K562 (cell line): Measurements from ENCODE around the gene NUTM1. TPM values are rescaled to one million over a fixed set of nuclear protein-coding genes. Genes with fewer than 3 reads are reported as not detected.

Experiments used
- ARID2 ChIP-seq: fragments of 450-650 bp; IDR thresholded peaks from 2 replicates; pipeline ENCODE4 v1.6.1; 2017; ENCODE audit warnings: antibody characterized with exemption, mild to moderate bottlenecking
- CHD2 ChIP-seq: IDR thresholded peaks from 2 replicates; pipeline ENCODE4 v1.6.1; 2011; ENCODE audit warnings: low read depth, low read length
- CTBP1 ChIP-seq: fragments of 450-650 bp; IDR thresholded peaks from 2 replicates; pipeline ENCODE4 v1.6.1; 2016; ENCODE audit warnings: borderline replicate concordance
- MLLT1 ChIP-seq, 2 experiments: fragments of 450-650 bp; IDR thresholded peaks; 2 replicates each; pipeline ENCODE4 v1.6.1; 2016
- PRDM10 ChIP-seq: fragments of 450-650 bp; IDR thresholded peaks from 2 replicates; pipeline ENCODE4 v1.6.1; 2018; ENCODE audit not compliant: partially characterized antibody
- SMARCC2 ChIP-seq: fragments of 450-650 bp; IDR thresholded peaks from 2 replicates; pipeline ENCODE4 v1.6.1; 2017; ENCODE audit warnings: antibody characterized with exemption, moderate library complexity, mild to moderate bottlenecking, low read depth
- SRSF7 ChIP-seq: fragments of 200-400 bp; formaldehyde crosslinking; optimal IDR thresholded peaks from 2 replicates; pipeline ENCODE3; 2017; ENCODE audit warnings: mild to moderate bottlenecking, low read depth, low read length
- THRAP3 ChIP-seq: fragments of 450-650 bp; IDR thresholded peaks from 2 replicates; pipeline ENCODE4 v1.6.1; 2016; ENCODE audit warnings: mild to moderate bottlenecking, inconsistent platforms, borderline replicate concordance
- polyA plus RNA-seq, 8 experiments: library from polyadenylated mRNA; depleted of rRNA in 4 of 8; stranded (reverse) in 5 of 8; unstranded in 3 of 8; fragments of >200 nt; fragmentation: Nextera tagmentation in 2 of 8; fragmentation: Illumina TruSeq in 1 of 8; extraction: Ambion mirVana in 2 of 8; extraction: Trizol in 1 of 8; gene quantifications; 2 replicates each; pipeline versions ENCODE4 v1.2.1 to v1.2.3, GENCODE V29; 2011 to 2014; ENCODE audit warnings: inconsistent platforms in 1 of 8, missing spikeins in 1 of 8
- total RNA-seq, 7 experiments: library from RNA; depleted of rRNA in 6 of 7; stranded (reverse); fragments of >200 nt in 6 of 7; fragmentation: Illumina TruSeq in 2 of 7; extraction: Trizol in 2 of 7; gene quantifications; 2 replicates each; pipeline versions ENCODE4 v1.2.1 to v1.2.3, GENCODE V29; 2011 to 2021; ENCODE audit warnings: low replicate concordance in 1 of 7

The NUTM1 gene
- total and polyA plus RNA-seq, 9 of the 15 experiments (the other 6 are each of a cell fraction or from before 2014, with no cell fraction given): 0.01 to 0.05 (median 0.04) TPM; not detected in 4

- TF ChIP-seq PRDM10 (peak; percentile 22), SMARCC2 (no peak), ARID2 (no peak), THRAP3 (0 out of 2 replicates have a peak, but pooled peaks have one; percentile 75), CHD2 (no peak), CTBP1 (no peak), SRSF7 (no peak), MLLT1 (IDR thresholded peaks at IDR 0.05) (peak in 1 of 2 experiments; percentile 81; a peak in 2 of 4 replicates)
Measured at GRCh38 chr15:34338347-34338746, 4.8 kb upstream of the NUTM1 start (continued).
